NB4 (cell line): Measurements from ENCODE around the gene CNTNAP2.
"Not testable (repeated sequence)": the region's sequence is repeated elsewhere in the genome, so short reads cannot be mapped to it uniquely, and the experiment has no call there.

Experiments
- DNase-seq: peaks from one replicate; pipeline ENCODE4 v3.0.0; 2010; ENCODE audit warnings: low read depth
- H3K4me3 ChIP-seq: one replicate; pipeline ENCODE4 v1.5.1; 2011; ENCODE audit warnings: mild to moderate bottlenecking, low read depth, low read length, moderate library complexity
- MYC ChIP-seq: IDR thresholded peaks from 2 replicates; pipeline ENCODE4 v1.6.1; 2011; ENCODE audit warnings: low read depth, low read length
- POLR2A ChIP-seq: IDR thresholded peaks from 2 replicates; pipeline ENCODE4 v1.6.1; 2011; ENCODE audit warnings: mild to moderate bottlenecking; ENCODE audit not compliant: insufficient read length; ENCODE audit errors: extremely low read depth
- TF ChIP-seq, protein P1 (sequence below): IDR thresholded peaks from one replicate; pipeline ENCODE4 v1.5.1; 2012; ENCODE audit warnings: low read depth, low read length
- TF ChIP-seq, protein P2 (sequence below): IDR thresholded peaks from 2 replicates; pipeline ENCODE4 v1.6.1; 2011; ENCODE audit warnings: low read depth, low read length

Gene CNTNAP2

GRCh38 chr7:148464947-148465346 is 2348.3 kb downstream of the CNTNAP2 start:
- no peak overlapping the region for H3K4me3 ChIP-seq
- DNase-seq, result no peak
- TF ChIP-seq, protein P1, sequence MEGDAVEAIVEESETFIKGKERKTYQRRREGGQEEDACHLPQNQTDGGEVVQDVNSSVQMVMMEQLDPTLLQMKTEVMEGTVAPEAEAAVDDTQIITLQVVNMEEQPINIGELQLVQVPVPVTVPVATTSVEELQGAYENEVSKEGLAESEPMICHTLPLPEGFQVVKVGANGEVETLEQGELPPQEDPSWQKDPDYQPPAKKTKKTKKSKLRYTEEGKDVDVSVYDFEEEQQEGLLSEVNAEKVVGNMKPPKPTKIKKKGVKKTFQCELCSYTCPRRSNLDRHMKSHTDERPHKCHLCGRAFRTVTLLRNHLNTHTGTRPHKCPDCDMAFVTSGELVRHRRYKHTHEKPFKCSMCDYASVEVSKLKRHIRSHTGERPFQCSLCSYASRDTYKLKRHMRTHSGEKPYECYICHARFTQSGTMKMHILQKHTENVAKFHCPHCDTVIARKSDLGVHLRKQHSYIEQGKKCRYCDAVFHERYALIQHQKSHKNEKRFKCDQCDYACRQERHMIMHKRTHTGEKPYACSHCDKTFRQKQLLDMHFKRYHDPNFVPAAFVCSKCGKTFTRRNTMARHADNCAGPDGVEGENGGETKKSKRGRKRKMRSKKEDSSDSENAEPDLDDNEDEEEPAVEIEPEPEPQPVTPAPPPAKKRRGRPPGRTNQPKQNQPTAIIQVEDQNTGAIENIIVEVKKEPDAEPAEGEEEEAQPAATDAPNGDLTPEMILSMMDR, result no peak
- TF ChIP-seq POLR2A (no peak), MYC (no peak)

DNA sequence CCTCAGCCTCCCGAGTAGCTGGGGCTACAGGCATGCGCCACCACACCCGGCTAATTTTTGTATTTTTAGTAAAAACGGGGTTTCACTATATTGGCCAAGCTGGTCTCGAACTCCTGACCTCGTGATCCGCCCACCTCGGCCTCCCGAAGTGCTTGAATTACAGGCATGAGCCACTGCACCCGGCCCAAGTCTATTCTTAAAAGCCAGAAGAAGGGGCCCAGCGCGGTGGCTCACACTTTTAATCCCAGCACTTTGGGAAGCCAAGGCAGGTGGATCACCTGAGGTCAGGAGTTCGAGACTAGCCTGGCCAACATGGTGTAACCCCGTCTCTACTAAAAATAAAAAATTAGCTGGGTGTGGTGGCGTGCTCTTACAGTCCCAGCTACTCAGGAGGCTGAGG is 2348.8 kb downstream of the CNTNAP2 start:
- H3K4me3 ChIP-seq, DNase-seq: not testable (repeated sequence)

- no peak for DNase-seq
- no peak overlapping the region for H3K4me3 ChIP-seq
- TF ChIP-seq, protein P1, result no peak
- TF ChIP-seq, protein P2, sequence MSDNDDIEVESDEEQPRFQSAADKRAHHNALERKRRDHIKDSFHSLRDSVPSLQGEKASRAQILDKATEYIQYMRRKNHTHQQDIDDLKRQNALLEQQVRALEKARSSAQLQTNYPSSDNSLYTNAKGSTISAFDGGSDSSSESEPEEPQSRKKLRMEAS, result no peak
- TF ChIP-seq MYC, result no peak
- TF ChIP-seq POLR2A, result no peak
These were observed 2349.5 kb downstream of the CNTNAP2 start for GRCh38 chr7:148466120-148466519.

- no peak for TF ChIP-seq MYC
- TF ChIP-seq, protein P1, result no peak
- TF ChIP-seq POLR2A, result no peak
- TF ChIP-seq, protein P2, result no peak
- no peak overlapping the region for H3K4me3 ChIP-seq
- no peak for DNase-seq
These were observed 2352.1 kb downstream of the CNTNAP2 start for GRCh38 chr7:148468700-148469098.
